ENCODE measurements around the gene BASP1.
"Not testable (repeated sequence)": the region's sequence is repeated elsewhere in the genome, so short reads cannot be mapped to it uniquely, and the experiment has no call there.

Gene BASP1

GRCh38 chr5:17294639-17295311 lies 77.3 kb downstream of the BASP1 start:
- no peak for DNase-seq

GRCh38 chr5:17295671-17296070 lies 78.2 kb downstream of the BASP1 start:
- DNase-seq, result no peak

- DNase-seq, result no peak
These were observed 84.7 kb downstream of the BASP1 start for GRCh38 chr5:17302106-17302505.

- no peak for DNase-seq
These were observed 85.2 kb downstream of the BASP1 start for GRCh38 chr5:17302604-17303003.

- DNase-seq, result no peak
These were observed 86.9 kb downstream of the BASP1 start for GRCh38 chr5:17304282-17304681.

GRCh38 chr5:17305017-17305416 lies 87.6 kb downstream of the BASP1 start:
- no peak for DNase-seq

- no peak for DNase-seq
These were observed 88.7 kb downstream of the BASP1 start for GRCh38 chr5:17305964-17306725.

- DNase-seq, result no peak
These were observed 89.3 kb downstream of the BASP1 start for GRCh38 chr5:17306726-17307091.

- DNase-seq, result not testable (repeated sequence)
These were observed 90.0 kb downstream of the BASP1 start for GRCh38 chr5:17307440-17307839.

- DNase-seq, result no peak
These were observed 91.1 kb downstream of the BASP1 start for GRCh38 chr5:17308326-17309065.

GRCh38 chr5:17309462-17309861 lies 92.0 kb downstream of the BASP1 start:
- DNase-seq, result no peak

GRCh38 chr5:17310502-17310901 lies 93.1 kb downstream of the BASP1 start:
- not testable (repeated sequence) for DNase-seq

- DNase-seq, result not testable (repeated sequence)
These were observed 94.4 kb downstream of the BASP1 start for GRCh38 chr5:17311811-17312210.

- no peak for DNase-seq
These were observed 94.9 kb downstream of the BASP1 start for GRCh38 chr5:17312358-17312757.

- DNase-seq, result no peak
These were observed 97.6 kb downstream of the BASP1 start for GRCh38 chr5:17314907-17315471.

GRCh38 chr5:17315710-17316221 lies 98.3 kb downstream of the BASP1 start:
- no peak for DNase-seq

- DNase-seq, result no peak
These were observed 99.6 kb downstream of the BASP1 start for GRCh38 chr5:17316970-17317459.

- DNase-seq, result no peak
These were observed 100.0 kb downstream of the BASP1 start for GRCh38 chr5:17317473-17317872.

GRCh38 chr5:17319095-17319494 lies 101.7 kb downstream of the BASP1 start:
- not testable (repeated sequence) for DNase-seq

GRCh38 chr5:17325770-17326599 lies 108.6 kb downstream of the BASP1 start:
- no peak for DNase-seq
